Measurements from ENCODE around the gene KCNIP1. TPM values are rescaled to one million over a fixed set of nuclear protein-coding genes. Genes with fewer than 3 reads are reported as not detected.

KCNIP1 gene
- polyA plus RNA-seq, 1 of the 3 experiments (the other 2 are of a cell fraction): 1.3 TPM

DNA sequence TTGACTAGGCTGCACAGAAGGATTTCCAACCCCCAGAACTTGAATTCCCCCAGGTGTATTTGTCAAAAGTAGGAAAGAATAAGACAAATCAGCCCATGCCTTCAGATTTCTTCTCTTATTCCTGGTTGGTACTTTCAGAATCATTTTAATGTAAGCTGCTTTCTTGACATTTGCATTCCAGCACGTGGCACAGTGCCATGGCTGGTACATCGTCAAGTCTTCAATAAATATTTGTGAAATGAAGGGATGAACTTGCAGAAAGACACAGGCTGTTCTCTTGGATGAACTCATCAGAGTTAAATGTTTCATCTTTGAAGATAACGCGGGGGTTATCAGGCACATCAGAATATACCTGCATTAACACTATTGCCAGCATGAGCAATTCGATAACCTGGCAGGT lies 14.5 kb downstream of the KCNIP1 start:
- no peak overlapping the region for H2AFZ ChIP-seq (ENCODE audit: low read depth)
- CTCF ChIA-PET: no interaction called here
- no peak overlapping the region for H3K4me3 ChIP-seq (ENCODE audit: low read depth in 2 of 2, low read length in 1 of 2)
- H3K4me1 ChIP-seq (ENCODE audit: control insufficient read depth in 1 of 2, insufficient read depth in 2 of 2, low read depth in 1 of 2, low read length in 1 of 2): peaks cover 0 to 20% of the 10 kb centered on the region in 2 experiments; a peak in 2 of 4 replicates
- no peaks in the 10 kb centered on the region for H3K79me2 ChIP-seq (ENCODE audit: insufficient read depth)
- POLR2A ChIA-PET: no interaction called here
- H3K27me3 ChIP-seq (ENCODE audit: insufficient read depth): no peaks in the 10 kb centered on the region
- DNase-seq: no peak
- 67% methylated on average over 5 of the region's 5 CpGs for WGBS (ENCODE audit: low lambda C conversion rate)
- no peaks in the 10 kb centered on the region for H3K9me2 ChIP-seq
- no peaks in the 10 kb centered on the region for H3K9me3 ChIP-seq
- no peak overlapping the region for H3K27ac ChIP-seq (ENCODE audit: low read depth in 2 of 2, low read length in 1 of 2)
- no peak for TF ChIP-seq POLR2AphosphoS5 (IDR thresholded peaks at IDR 0.05; ENCODE audit: low read depth, low read length)
- TF ChIP-seq YY1 (IDR thresholded peaks at IDR 0.05; ENCODE audit: low read depth): no peak
- no peak for TF ChIP-seq CHD2 (IDR thresholded peaks at IDR 0.05; ENCODE audit: low read length, partially characterized antibody)
- TF ChIP-seq, protein P1, sequence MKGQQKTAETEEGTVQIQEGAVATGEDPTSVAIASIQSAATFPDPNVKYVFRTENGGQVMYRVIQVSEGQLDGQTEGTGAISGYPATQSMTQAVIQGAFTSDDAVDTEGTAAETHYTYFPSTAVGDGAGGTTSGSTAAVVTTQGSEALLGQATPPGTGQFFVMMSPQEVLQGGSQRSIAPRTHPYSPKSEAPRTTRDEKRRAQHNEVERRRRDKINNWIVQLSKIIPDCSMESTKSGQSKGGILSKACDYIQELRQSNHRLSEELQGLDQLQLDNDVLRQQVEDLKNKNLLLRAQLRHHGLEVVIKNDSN (IDR thresholded peaks at IDR 0.05; ENCODE audit: borderline replicate concordance, low read depth): no peak
- TF ChIP-seq, protein P2, sequence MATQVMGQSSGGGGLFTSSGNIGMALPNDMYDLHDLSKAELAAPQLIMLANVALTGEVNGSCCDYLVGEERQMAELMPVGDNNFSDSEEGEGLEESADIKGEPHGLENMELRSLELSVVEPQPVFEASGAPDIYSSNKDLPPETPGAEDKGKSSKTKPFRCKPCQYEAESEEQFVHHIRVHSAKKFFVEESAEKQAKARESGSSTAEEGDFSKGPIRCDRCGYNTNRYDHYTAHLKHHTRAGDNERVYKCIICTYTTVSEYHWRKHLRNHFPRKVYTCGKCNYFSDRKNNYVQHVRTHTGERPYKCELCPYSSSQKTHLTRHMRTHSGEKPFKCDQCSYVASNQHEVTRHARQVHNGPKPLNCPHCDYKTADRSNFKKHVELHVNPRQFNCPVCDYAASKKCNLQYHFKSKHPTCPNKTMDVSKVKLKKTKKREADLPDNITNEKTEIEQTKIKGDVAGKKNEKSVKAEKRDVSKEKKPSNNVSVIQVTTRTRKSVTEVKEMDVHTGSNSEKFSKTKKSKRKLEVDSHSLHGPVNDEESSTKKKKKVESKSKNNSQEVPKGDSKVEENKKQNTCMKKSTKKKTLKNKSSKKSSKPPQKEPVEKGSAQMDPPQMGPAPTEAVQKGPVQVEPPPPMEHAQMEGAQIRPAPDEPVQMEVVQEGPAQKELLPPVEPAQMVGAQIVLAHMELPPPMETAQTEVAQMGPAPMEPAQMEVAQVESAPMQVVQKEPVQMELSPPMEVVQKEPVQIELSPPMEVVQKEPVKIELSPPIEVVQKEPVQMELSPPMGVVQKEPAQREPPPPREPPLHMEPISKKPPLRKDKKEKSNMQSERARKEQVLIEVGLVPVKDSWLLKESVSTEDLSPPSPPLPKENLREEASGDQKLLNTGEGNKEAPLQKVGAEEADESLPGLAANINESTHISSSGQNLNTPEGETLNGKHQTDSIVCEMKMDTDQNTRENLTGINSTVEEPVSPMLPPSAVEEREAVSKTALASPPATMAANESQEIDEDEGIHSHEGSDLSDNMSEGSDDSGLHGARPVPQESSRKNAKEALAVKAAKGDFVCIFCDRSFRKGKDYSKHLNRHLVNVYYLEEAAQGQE (IDR thresholded peaks at IDR 0.05; ENCODE audit: low read depth, low read length): no peak
- no peak for TF ChIP-seq RXRA (IDR thresholded peaks at IDR 0.05; ENCODE audit: borderline replicate concordance, low read depth)
- TF ChIP-seq, protein P3, sequence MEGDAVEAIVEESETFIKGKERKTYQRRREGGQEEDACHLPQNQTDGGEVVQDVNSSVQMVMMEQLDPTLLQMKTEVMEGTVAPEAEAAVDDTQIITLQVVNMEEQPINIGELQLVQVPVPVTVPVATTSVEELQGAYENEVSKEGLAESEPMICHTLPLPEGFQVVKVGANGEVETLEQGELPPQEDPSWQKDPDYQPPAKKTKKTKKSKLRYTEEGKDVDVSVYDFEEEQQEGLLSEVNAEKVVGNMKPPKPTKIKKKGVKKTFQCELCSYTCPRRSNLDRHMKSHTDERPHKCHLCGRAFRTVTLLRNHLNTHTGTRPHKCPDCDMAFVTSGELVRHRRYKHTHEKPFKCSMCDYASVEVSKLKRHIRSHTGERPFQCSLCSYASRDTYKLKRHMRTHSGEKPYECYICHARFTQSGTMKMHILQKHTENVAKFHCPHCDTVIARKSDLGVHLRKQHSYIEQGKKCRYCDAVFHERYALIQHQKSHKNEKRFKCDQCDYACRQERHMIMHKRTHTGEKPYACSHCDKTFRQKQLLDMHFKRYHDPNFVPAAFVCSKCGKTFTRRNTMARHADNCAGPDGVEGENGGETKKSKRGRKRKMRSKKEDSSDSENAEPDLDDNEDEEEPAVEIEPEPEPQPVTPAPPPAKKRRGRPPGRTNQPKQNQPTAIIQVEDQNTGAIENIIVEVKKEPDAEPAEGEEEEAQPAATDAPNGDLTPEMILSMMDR (IDR thresholded peaks at IDR 0.05): no peak
- TF ChIP-seq MXI1 (IDR thresholded peaks at IDR 0.05; ENCODE audit: low read depth, low read length): no peak
- TF ChIP-seq, protein P4, sequence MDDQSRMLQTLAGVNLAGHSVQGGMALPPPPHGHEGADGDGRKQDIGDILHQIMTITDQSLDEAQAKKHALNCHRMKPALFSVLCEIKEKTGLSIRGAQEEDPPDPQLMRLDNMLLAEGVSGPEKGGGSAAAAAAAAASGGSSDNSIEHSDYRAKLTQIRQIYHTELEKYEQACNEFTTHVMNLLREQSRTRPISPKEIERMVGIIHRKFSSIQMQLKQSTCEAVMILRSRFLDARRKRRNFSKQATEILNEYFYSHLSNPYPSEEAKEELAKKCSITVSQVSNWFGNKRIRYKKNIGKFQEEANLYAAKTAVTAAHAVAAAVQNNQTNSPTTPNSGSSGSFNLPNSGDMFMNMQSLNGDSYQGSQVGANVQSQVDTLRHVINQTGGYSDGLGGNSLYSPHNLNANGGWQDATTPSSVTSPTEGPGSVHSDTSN (IDR thresholded peaks at IDR 0.05): no peak
- TF ChIP-seq, protein P5, sequence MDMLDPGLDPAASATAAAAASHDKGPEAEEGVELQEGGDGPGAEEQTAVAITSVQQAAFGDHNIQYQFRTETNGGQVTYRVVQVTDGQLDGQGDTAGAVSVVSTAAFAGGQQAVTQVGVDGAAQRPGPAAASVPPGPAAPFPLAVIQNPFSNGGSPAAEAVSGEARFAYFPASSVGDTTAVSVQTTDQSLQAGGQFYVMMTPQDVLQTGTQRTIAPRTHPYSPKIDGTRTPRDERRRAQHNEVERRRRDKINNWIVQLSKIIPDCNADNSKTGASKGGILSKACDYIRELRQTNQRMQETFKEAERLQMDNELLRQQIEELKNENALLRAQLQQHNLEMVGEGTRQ (IDR thresholded peaks at IDR 0.05; ENCODE audit: borderline replicate concordance, low read depth, low read length): no peak
- no peak for TF ChIP-seq FOSL2 (IDR thresholded peaks at IDR 0.05; ENCODE audit: borderline replicate concordance, low read depth)
- no peak for TF ChIP-seq FOXM1 (IDR thresholded peaks at IDR 0.05; ENCODE audit: low read depth)
- no peak for TF ChIP-seq JUND (IDR thresholded peaks at IDR 0.05)
- no peak for TF ChIP-seq EZH2phosphoT487 (IDR thresholded peaks at IDR 0.05; ENCODE audit: borderline replicate concordance, low read depth)
- TF ChIP-seq, protein P6, sequence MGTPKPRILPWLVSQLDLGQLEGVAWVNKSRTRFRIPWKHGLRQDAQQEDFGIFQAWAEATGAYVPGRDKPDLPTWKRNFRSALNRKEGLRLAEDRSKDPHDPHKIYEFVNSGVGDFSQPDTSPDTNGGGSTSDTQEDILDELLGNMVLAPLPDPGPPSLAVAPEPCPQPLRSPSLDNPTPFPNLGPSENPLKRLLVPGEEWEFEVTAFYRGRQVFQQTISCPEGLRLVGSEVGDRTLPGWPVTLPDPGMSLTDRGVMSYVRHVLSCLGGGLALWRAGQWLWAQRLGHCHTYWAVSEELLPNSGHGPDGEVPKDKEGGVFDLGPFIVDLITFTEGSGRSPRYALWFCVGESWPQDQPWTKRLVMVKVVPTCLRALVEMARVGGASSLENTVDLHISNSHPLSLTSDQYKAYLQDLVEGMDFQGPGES (IDR thresholded peaks at IDR 0.05; ENCODE audit: low read depth, low read length): no peak
- no peak for TF ChIP-seq SMC3 (IDR thresholded peaks at IDR 0.05; ENCODE audit: low read depth, low read length)
- TF ChIP-seq SIN3A (IDR thresholded peaks at IDR 0.05; ENCODE audit: borderline replicate concordance, low read depth, low read length): no peak
- TF ChIP-seq GATA2 (CRISPR knock-in tag; IDR thresholded peaks at IDR 0.05): no peak
- no peak for TF ChIP-seq FOXJ3 (CRISPR knock-in tag; IDR thresholded peaks at IDR 0.05)
- TF ChIP-seq GABPA (IDR thresholded peaks at IDR 0.05; ENCODE audit: low read depth): no peak
- H4K20me1 ChIP-seq (ENCODE audit: insufficient read depth): no peaks in the 10 kb centered on the region
- no peaks in the 10 kb centered on the region for H3F3A ChIP-seq (replicated peaks; ENCODE audit: insufficient read depth)
- no peak overlapping the region for H3K4me2 ChIP-seq
- H3K9ac ChIP-seq: no peak overlapping the region
- H3K36me3 ChIP-seq (replicated peaks in 1 of 2; ENCODE audit: control insufficient read depth in 1 of 2, insufficient read depth in 2 of 2, low read length in 1 of 2): no peaks in the 10 kb centered on the region

Data from SK-N-SH (cell line).